ENCODE data around the gene MRPL58. TPM values are rescaled to one million over a fixed set of nuclear protein-coding genes. Genes with fewer than 3 reads are reported as not detected.
"Not testable (repeated sequence)": the region's sequence is repeated elsewhere in the genome, so short reads cannot be mapped to it uniquely, and the experiment has no call there.

MRPL58 gene
- total RNA-seq, 3 donors from 2014 or later, result 70.8 to 82.5 (median 81.1) TPM

DNA sequence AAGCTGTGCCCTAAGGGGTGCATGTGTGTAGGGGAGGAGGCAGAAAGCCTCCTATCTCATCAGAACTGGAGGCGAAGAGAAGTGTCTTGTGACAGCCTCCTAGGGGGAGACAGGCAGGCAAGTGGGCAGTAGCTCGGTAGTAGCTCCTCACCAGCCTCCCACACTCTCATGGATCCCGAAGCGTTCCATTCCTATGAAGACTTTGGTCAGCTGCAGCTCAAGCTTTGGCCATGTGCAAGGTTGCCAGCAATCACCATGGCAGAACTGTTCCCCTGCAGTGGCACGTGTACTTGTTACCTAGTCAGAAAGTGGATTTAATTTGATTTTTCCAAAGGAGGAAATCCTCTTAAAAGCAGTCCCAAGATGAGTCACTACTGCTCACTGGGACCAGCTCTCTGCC, 6.7 kb downstream of the MRPL58 start:
- Mint-ChIP-seq H3K4me1 (ENCODE audit: low read depth) (peaks cover 11% of the 10 kb centered on the region), H3K4me3 (no peak overlapping the region), H3K9me3 (no peaks in the 10 kb centered on the region), H3K27me3 (ENCODE audit: low read depth) (no peaks in the 10 kb centered on the region), H3K36me3 (ENCODE audit: insufficient read depth) (peaks cover 42% of the 10 kb centered on the region)
- no peak for ATAC-seq
- DNase-seq, result no peak

DNA sequence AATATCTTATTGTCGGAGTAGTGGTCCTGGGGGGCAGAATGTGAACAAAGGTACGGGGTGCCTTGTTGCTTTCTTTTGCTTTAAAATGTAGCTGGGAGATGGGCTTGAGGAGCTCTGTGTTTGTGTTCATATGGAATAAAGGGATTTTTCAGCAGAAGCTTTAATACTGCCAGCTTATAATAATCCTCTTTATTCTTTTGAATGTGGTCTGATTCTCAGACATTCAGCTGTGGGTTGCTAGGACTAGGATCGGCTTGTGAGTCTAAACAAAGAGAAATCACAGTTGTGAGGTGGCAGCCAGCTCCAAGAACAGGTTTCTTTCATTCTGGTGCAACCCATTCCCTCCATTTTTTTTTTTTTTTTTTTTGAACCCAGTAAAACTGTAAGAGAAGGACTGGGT, 7.2 kb downstream of the MRPL58 start:
- H3K9me3 Mint-ChIP-seq, result no peaks in the 10 kb centered on the region
- H3K27me3 Mint-ChIP-seq (ENCODE audit: low read depth), result no peaks in the 10 kb centered on the region
- no peak overlapping the region for H3K4me3 Mint-ChIP-seq
- peaks cover 9% of the 10 kb centered on the region for H3K4me1 Mint-ChIP-seq (ENCODE audit: low read depth)
- no peak for ATAC-seq
- H3K36me3 Mint-ChIP-seq (ENCODE audit: insufficient read depth), result peaks cover 42% of the 10 kb centered on the region
- DNase-seq, result no peak

DNA sequence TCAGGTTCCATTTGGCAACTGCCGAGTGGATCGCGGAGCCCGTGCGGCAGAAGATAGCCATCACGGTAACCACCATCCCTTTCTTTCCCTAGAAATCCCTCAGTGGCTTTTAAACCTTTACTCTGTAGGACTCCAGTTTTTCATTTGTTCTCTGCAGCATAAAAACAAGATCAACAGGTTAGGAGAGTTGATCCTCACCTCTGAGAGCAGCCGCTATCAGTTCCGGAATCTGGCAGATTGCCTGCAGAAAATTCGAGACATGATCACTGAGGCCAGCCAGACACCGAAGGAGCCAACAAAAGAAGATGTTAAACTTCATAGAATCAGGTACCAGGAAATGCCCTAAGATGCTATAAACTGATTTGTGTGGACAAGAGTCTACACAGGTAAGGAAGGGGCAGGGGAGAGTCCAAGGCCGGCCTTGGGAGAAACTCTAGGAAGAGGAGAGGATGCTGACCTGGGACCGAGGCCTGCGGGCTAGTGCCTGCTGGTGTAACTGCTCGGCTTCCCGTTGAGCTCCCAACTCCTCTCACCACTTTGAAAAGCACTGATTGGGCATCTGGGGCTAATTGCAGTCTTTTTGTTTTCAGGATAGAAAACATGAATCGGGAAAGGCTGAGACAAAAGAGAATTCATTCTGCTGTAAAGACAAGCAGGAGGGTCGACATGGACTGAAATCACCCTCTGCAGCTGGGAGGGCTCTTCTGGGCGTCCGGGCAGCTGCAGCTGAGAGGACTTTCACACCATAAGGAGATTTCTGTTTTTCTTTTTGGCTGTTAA, 8.1 kb downstream of the MRPL58 start:
- DNase-seq (no peak), ATAC-seq (no peak)
- no peaks in the 10 kb centered on the region for H3K27me3 Mint-ChIP-seq (ENCODE audit: low read depth)
- peaks cover 10% of the 10 kb centered on the region for H3K4me1 Mint-ChIP-seq (ENCODE audit: low read depth)
- H3K4me3 Mint-ChIP-seq, result no peak overlapping the region
- H3K36me3 Mint-ChIP-seq (ENCODE audit: insufficient read depth), result peaks cover 38% of the 10 kb centered on the region
- no peaks in the 10 kb centered on the region for H3K9me3 Mint-ChIP-seq

DNA sequence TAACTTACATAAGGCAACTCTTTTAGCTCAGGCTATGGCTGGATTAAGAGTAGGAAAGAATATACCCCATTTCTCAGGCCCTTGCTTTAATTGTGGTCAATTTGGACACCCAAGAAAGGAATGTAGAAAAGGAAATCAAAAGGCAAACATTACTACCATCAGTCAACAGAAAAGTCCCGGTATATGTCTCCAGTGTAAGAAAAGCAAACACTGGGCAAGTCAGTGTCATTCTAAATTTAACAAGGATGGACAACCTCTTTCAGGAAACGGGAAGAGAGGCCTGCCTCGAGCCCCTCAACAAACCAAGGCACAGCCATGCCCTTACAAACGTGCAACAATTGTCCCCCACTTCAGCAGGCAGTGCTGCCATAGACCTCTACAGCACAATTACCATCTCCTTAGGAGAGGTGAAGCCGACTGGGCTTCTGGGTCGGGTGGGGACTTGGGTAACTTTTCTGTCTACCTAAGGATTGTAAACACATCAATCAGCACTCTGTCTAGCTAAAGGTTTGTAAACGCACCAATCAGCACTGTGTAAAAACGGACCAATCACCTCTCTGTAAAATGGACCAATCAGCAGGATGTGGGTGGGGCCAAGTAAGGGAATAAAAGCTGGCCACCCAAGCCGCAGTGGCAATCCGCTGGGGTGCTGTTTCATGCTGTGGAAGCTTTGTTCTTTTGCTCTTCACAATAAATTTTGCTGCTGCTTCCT, 12.4 kb downstream of the MRPL58 start:
- Mint-ChIP-seq H3K9me3 (no peaks in the 10 kb centered on the region), H3K27me3 (ENCODE audit: low read depth) (no peaks in the 10 kb centered on the region), H3K4me3 (no peak overlapping the region), H3K4me1 (ENCODE audit: low read depth) (peaks cover 10% of the 10 kb centered on the region), H3K36me3 (ENCODE audit: insufficient read depth) (peaks cover 28% of the 10 kb centered on the region)
- ATAC-seq, result peak; percentile 37 to 65
- no peak for DNase-seq

DNA sequence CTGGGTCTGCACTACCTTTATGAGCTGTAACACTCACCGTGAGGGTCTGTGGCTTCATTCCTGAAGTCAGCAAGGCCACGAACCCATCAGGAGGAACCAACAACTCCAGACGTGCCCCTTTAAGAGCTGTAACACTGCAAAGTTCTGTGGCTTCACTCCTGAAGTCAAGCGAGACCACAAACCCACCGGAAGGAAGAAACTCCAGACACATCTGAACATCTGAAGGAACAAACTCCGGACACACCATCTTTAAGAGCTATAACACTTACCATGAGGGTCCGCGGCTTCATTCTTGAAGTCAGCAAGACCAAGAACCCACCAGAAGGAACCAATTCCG, 12.9 kb downstream of the MRPL58 start:
- H3K9me3 Mint-ChIP-seq; H3K4me3 Mint-ChIP-seq; ATAC-seq; DNase-seq; H3K27me3 Mint-ChIP-seq (ENCODE audit: low read depth): not testable (repeated sequence)
- Mint-ChIP-seq H3K36me3 (ENCODE audit: insufficient read depth) (peaks cover 25% of the 10 kb centered on the region), H3K4me1 (ENCODE audit: low read depth) (peaks cover 11% of the 10 kb centered on the region)

DNA sequence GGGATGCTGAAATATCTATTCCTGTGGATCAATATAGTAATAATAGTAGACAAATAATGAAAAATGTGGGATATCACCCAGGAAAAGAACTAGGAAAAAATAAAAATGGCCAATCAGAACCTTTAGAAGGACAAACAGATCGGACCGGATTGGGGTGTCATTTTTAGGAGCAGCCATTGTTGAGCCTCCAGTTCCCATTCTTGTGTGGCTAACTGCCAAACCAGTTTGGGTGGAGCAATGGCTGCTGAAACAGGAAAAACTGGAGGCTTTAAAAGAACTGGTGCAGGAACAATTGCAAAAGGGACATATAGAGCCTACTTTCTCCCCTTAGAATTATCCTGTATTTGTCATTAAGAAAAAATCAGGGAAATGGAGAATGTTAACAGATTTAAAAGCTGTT, 14.2 kb downstream of the MRPL58 start:
- not testable (repeated sequence) for H3K4me3 Mint-ChIP-seq; ATAC-seq; H3K27me3 Mint-ChIP-seq (ENCODE audit: low read depth); H3K9me3 Mint-ChIP-seq; DNase-seq
- H3K36me3 Mint-ChIP-seq (ENCODE audit: insufficient read depth), result peaks cover 13% of the 10 kb centered on the region
- H3K4me1 Mint-ChIP-seq (ENCODE audit: low read depth), result peaks cover 15% of the 10 kb centered on the region

DNA sequence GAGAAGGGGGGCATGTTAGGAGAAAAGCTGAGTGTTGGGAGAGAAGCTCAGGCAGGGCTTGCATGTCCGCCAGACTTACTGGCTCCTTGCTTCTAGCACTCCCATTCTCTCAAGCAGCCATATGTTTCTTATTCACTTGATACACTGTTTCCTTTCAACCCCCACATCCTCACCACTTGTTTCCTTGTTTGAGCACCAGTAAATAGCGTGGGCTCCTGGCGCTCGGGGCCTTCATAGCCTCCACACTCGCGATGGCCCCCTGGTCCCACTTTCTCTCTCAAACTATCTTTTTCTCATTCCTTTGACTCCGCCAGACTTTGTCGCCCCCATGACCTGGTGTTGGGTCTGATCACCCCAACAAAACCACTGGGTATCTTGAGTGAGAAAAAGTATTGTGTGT, 17.7 kb downstream of the MRPL58 start:
- no peak for ATAC-seq
- peaks cover 2% of the 10 kb centered on the region for H3K27me3 Mint-ChIP-seq (ENCODE audit: low read depth)
- peaks cover 31% of the 10 kb centered on the region for H3K4me1 Mint-ChIP-seq (ENCODE audit: low read depth)
- no peaks in the 10 kb centered on the region for H3K9me3 Mint-ChIP-seq
- H3K36me3 Mint-ChIP-seq (ENCODE audit: insufficient read depth), result no peaks in the 10 kb centered on the region
- no peak for DNase-seq
- H3K4me3 Mint-ChIP-seq, result no peak overlapping the region

DNA sequence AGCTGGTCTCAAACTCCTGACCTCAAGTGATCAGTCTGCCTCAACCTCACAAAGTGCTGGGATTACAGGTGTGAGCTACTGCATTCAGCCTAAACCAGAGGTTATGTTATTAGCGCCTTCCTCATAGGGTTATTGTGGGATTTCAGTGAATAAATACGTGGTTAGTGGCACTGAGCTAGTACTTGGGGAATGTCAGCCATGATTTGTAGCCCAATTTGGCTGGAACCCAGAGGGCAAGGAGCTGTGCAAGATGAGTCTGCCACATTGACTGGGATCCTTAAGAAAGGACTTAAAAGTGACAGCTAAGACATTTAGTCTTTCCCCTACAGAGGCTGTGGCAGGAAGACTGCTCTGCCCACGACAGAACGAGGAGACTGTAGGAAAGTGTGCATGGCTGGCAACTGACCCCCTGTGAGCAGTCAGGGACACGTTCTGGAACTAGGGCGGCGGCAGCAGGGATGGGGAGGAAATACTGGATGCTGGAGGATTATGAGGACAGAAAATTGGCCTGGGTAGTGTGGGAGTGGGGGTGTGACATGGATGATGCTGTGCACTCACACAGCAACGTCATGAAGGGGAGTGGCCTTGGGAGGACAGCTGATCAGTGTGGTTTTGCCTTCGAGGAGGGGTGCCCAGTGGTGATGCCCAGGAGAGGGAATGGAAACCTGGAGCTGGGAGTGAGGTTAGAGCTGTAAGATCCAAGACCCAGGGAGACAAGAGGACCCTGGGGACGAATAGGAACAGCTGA, 19.7 kb downstream of the MRPL58 start:
- H3K9me3 Mint-ChIP-seq, result no peaks in the 10 kb centered on the region
- peak overlapping the region; percentile 74 for H3K4me3 Mint-ChIP-seq
- peaks cover 2% of the 10 kb centered on the region for H3K27me3 Mint-ChIP-seq (ENCODE audit: low read depth)
- H3K36me3 Mint-ChIP-seq (ENCODE audit: insufficient read depth), result no peaks in the 10 kb centered on the region
- DNase-seq (peak; percentile 45), ATAC-seq (no peak)
- peaks cover 40% of the 10 kb centered on the region for H3K4me1 Mint-ChIP-seq (ENCODE audit: low read depth)

DNA sequence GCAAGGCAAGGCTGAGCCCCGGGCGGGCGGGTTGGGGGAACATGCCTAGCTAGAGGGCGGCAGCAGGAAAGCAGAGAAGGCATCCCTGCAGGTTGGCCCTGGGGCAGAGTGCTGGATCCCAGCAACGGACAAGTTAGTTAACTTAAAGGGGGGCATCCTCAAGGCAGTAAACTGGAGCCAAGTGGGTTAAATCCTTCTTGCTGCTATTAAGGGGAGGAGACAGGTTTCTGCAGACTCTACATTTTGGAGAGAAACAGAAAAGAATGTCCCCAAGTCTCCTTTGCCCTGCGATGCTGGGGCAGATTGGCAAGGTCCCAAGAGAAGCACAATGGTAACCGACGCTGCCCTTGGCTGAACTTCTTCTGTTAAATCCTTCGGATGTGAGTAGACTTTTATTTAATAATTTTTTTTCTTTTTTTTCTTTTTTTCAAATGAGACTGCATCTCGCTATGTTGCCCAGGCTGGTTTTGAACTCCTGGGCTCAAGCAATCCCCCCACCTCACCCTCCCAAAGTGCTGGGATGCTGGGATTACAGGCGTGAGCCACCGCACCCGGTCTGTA, 20.3 kb downstream of the MRPL58 start:
- Mint-ChIP-seq H3K4me1 (ENCODE audit: low read depth) (peaks cover 44% of the 10 kb centered on the region), H3K9me3 (no peaks in the 10 kb centered on the region), H3K27me3 (ENCODE audit: low read depth) (peaks cover 2% of the 10 kb centered on the region), H3K36me3 (ENCODE audit: insufficient read depth) (no peaks in the 10 kb centered on the region), H3K4me3 (peak overlapping the region; percentile 74)
- DNase-seq (no peak), ATAC-seq (no peak)

DNA sequence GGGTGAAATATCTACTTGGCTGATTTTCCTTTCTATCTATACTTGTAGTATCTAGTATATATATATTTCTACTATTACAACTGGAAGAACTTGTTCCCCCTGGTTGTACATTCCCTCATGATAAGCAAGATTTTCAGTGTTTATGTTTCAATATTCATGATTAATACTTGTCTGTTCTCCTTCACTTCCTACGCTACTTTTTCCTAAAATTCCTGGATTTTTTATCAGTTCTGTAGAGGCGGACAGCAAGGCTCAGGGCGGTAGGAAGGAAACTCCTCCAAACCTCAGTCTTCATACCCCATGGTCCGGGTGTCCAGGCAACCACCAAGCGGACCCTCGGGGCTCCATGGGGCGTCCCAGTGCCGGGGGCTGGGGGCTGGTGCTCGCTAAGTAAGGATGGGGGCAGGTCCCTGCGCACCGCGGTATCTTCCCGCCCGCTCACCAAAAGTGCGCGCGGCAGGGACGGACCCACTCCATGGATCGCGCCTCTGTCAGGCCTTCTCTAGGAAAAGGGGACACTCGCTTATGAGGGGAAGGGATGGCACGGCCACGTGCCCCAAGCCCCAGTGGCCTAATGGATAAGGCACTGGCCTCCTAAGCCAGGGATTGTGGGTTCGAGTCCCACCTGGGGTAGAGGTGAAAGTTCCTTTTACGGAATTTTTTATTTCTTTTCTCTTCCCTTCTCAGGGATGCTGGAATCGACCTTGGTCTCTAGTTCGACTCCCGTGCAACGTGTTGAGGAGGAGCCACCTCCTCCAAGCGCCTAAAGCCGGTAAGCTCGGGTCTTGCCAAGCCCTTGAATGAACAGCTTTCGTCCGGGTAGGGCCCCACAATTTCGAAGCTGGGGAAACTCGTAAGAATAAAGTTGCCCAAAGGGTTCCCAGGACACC, 21.1 kb downstream of the MRPL58 start:
- DNase-seq (peak; percentile 85), ATAC-seq (peak; percentile 38 to 41)
- peak overlapping the region; percentile 92 for H3K4me3 Mint-ChIP-seq
- peaks cover 3% of the 10 kb centered on the region for H3K36me3 Mint-ChIP-seq (ENCODE audit: insufficient read depth)
- peaks cover 44% of the 10 kb centered on the region for H3K4me1 Mint-ChIP-seq (ENCODE audit: low read depth)
- peaks cover 2% of the 10 kb centered on the region for H3K27me3 Mint-ChIP-seq (ENCODE audit: low read depth)
- H3K9me3 Mint-ChIP-seq, result no peaks in the 10 kb centered on the region

DNA sequence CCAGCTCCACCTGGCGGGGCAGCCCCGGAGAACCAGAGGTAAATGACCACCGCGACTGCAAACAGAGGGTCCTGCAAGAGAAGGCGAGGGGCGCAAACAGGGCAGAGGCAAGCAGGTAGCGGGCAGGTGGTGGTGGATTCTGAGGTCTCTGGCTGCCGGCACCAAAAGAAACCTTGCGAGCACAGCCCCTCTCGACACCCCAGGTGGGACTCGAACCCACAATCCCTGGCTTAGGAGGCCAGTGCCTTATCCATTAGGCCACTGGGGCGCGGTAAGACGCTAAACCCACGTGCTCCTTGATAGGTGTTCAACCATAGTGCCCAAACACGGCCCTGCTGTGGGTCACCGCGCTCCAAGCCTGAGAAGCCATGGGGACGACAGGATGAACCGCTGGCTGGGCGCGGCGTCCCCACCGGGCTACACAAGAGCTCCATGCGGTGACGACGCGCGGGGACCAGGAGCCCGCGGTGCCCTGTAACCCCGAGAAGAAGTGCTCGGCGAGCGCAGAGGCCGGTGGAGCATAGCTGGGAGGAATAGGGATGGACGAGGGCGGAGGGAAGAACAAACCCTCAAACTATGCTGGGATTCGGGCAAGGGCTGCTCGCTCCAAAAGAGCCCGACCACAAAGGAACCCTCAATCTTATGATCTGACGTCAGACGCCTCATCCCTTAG, 21.9 kb downstream of the MRPL58 start:
- ATAC-seq (peak; percentile 67 to 69), DNase-seq (peak; percentile 80)
- H3K27me3 Mint-ChIP-seq (ENCODE audit: low read depth), result peaks cover 2% of the 10 kb centered on the region
- H3K9me3 Mint-ChIP-seq, result no peaks in the 10 kb centered on the region
- peak overlapping the region; percentile 92 for H3K4me3 Mint-ChIP-seq
- peaks cover 7% of the 10 kb centered on the region for H3K36me3 Mint-ChIP-seq (ENCODE audit: insufficient read depth)
- peaks cover 44% of the 10 kb centered on the region for H3K4me1 Mint-ChIP-seq (ENCODE audit: low read depth)

DNA sequence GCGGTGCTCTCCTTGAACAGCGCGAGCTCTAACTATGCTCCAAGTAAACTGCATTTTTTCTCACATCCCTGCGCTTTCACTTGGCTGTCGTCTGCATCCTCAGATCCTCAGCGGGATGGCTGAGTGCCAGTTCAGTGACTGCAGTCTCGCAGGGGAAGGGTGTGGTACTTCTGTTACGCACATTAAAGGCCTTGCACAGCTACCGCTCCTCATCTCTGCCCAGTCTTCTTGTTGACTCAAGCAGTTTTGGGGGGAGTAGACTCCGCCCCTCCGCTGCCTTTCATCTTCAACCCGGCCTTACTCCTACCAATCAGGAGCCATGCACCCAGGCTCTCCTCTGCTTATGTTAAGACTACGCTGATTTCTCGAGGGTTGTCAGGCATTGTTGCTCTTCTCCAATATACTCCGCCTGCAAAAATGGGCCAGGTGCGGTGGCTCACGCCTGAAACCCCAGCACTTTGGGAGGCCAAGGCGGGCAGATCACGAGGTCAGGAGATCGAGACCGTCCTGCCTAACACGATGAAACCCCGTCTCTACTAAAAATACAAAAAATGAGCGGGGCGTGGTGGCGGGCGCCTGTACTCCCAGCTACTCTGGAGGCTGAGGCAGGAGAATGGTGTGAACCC, 24.3 kb downstream of the MRPL58 start:
- H3K4me3 Mint-ChIP-seq, result peak overlapping the region; percentile 52
- peaks cover 15% of the 10 kb centered on the region for H3K36me3 Mint-ChIP-seq (ENCODE audit: insufficient read depth)
- ATAC-seq, result peak; percentile 58 to 63
- peak; percentile 80 for DNase-seq
- peaks cover 38% of the 10 kb centered on the region for H3K4me1 Mint-ChIP-seq (ENCODE audit: low read depth)
- H3K9me3 Mint-ChIP-seq, result no peaks in the 10 kb centered on the region
- peaks cover 2% of the 10 kb centered on the region for H3K27me3 Mint-ChIP-seq (ENCODE audit: low read depth)

DNA sequence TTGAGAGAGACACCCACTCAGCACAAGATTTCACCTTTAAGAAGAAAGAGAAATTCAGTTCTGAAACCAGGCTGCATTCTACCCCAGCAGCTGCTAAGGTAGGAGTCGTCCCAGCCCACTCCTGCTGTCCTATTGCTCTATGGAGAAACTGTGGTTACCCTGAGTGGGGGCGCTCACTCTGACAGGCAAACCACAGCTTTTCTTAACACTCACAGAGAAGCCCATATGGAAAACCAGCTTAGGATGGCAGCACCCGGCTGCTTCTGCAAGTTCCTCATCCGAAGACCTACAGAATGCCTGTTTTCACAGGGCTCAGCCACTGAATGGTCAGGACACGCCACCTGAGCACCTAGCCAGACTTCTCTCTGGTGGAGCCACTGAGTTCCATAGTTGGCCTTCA, 26.8 kb downstream of the MRPL58 start:
- ATAC-seq (no peak), DNase-seq (no peak)
- H3K27me3 Mint-ChIP-seq (ENCODE audit: low read depth), result peaks cover 2% of the 10 kb centered on the region
- H3K4me3 Mint-ChIP-seq, result no peak overlapping the region
- H3K4me1 Mint-ChIP-seq (ENCODE audit: low read depth), result peaks cover 26% of the 10 kb centered on the region
- H3K9me3 Mint-ChIP-seq, result no peaks in the 10 kb centered on the region
- H3K36me3 Mint-ChIP-seq (ENCODE audit: insufficient read depth), result peaks cover 20% of the 10 kb centered on the region

Measured in activated T-cell treated with anti-CD3 and anti-CD28 coated beads, Interleukin-2, amount 50 U/mL, for 4 hours (primary cell).